NK-92 (cell line): ENCODE data around the gene SMLR1.

ENCODE experiments used
- DNase-seq: peaks from one replicate; lab custom pipeline; 2025; ENCODE audit not compliant: unreplicated experiment; lab: John Stamatoyannopoulos, UW

The SMLR1 gene

GRCh38 chr6:130824978-130825694 is 2.1 kb upstream of the SMLR1 start:
- DNase-seq, result no peak

GRCh38 chr6:130825772-130826441 is 1.3 kb upstream of the SMLR1 start:
- DNase-seq, result no peak

- DNase-seq, result no peak
Measured at GRCh38 chr6:130826442-130827246, 562 bp upstream of the SMLR1 start.

GRCh38 chr6:130829333-130829910 is 2.2 kb downstream of the SMLR1 start:
- no peak for DNase-seq

- DNase-seq, result no peak
Measured at GRCh38 chr6:130831607-130832006, 4.4 kb downstream of the SMLR1 start.

- no peak for DNase-seq
Measured at GRCh38 chr6:130833569-130833968, 6.4 kb downstream of the SMLR1 start.

GRCh38 chr6:130834482-130835251 is 7.5 kb downstream of the SMLR1 start:
- no peak for DNase-seq

- no peak for DNase-seq
Measured at GRCh38 chr6:130836055-130836640, 8.9 kb downstream of the SMLR1 start.

GRCh38 chr6:130837067-130837466 is 9.9 kb downstream of the SMLR1 start:
- DNase-seq, result no peak

GRCh38 chr6:130838250-130838860 is 11.1 kb downstream of the SMLR1 start:
- no peak for DNase-seq

- no peak for DNase-seq
Measured at GRCh38 chr6:130838951-130839350, 11.7 kb downstream of the SMLR1 start.

- DNase-seq, result no peak
Measured at GRCh38 chr6:130839379-130839778, 12.2 kb downstream of the SMLR1 start.

GRCh38 chr6:130840050-130840449 is 12.8 kb downstream of the SMLR1 start:
- no peak for DNase-seq

- DNase-seq, result no peak
Measured at GRCh38 chr6:130841128-130841728, 14.0 kb downstream of the SMLR1 start.

- DNase-seq, result no peak
Measured at GRCh38 chr6:130843575-130844320, 16.5 kb downstream of the SMLR1 start.

GRCh38 chr6:130846501-130846900 is 19.3 kb downstream of the SMLR1 start:
- no peak for DNase-seq

GRCh38 chr6:130847001-130847910 is 20.1 kb downstream of the SMLR1 start:
- DNase-seq, result no peak

- DNase-seq, result no peak
Measured at GRCh38 chr6:130848945-130849344, 21.7 kb downstream of the SMLR1 start.
